ENCODE data around the gene SGCA. TPM values are rescaled to one million over a fixed set of nuclear protein-coding genes. Genes with fewer than 3 reads are reported as not detected.

Gene SGCA
- 1 to 10 TPM in 1 of 3 donors, under 1 TPM in 2; 0.47 to 1.6 (median 0.98) TPM for polyA plus RNA-seq (ENCODE audit: insufficient read length in 3 of 3)
- long read RNA-seq, donor 1, partial matches to known transcripts: 1,165 of 1,166 reads
- long read RNA-seq, donor 1, other reads (novel, unspliced or antisense): 0 of 1,166 reads
- long read RNA-seq, donor 2, partial matches to known transcripts: 977 of 983 reads
- long read RNA-seq, donor 2, other reads (novel, unspliced or antisense): 6 of 983 reads
- long read RNA-seq, donor 3, partial matches to known transcripts: 1,158 of 1,168 reads
- long read RNA-seq, donor 3, other reads (novel, unspliced or antisense): 10 of 1,168 reads
- long read RNA-seq, donor 4, partial matches to known transcripts: 450 of 452 reads
- long read RNA-seq, donor 4, other reads (novel, unspliced or antisense): 0 of 452 reads
- long read RNA-seq, donor 5: 0 reads
- long read RNA-seq, donor 6, partial matches to known transcripts: 705 of 705 reads
- long read RNA-seq, donor 6, other reads (novel, unspliced or antisense): 0 of 705 reads
- long read RNA-seq, donor 7, partial matches to known transcripts: 1,204 of 1,232 reads
- long read RNA-seq, donor 7, other reads (novel, unspliced or antisense): 28 of 1,232 reads
- long read RNA-seq, donor 8: 0 reads
- long read RNA-seq, donor 9, partial matches to known transcripts: 1,002 of 1,007 reads
- long read RNA-seq, donor 9, other reads (novel, unspliced or antisense): 5 of 1,007 reads
- long read RNA-seq, donor 10, partial matches to known transcripts: 0 of 2 reads
- long read RNA-seq, donor 10, other reads (novel, unspliced or antisense): 0 of 2 reads
- long read RNA-seq, donor 11, partial matches to known transcripts: 1,139 of 1,146 reads
- long read RNA-seq, donor 11, other reads (novel, unspliced or antisense): 7 of 1,146 reads
- long read RNA-seq, donor 12, partial matches to known transcripts: 894 of 908 reads
- long read RNA-seq, donor 12, other reads (novel, unspliced or antisense): 14 of 908 reads
- long read RNA-seq, donor 13: 0 reads
- long read RNA-seq, donor 14, partial matches to known transcripts: 567 of 567 reads
- long read RNA-seq, donor 14, other reads (novel, unspliced or antisense): 0 of 567 reads
- long read RNA-seq, donor 15, partial matches to known transcripts: 336 of 359 reads
- long read RNA-seq, donor 15, other reads (novel, unspliced or antisense): 23 of 359 reads
- long read RNA-seq, donor 16, partial matches to known transcripts: 1,833 of 1,844 reads
- long read RNA-seq, donor 16, other reads (novel, unspliced or antisense): 11 of 1,844 reads

DNA sequence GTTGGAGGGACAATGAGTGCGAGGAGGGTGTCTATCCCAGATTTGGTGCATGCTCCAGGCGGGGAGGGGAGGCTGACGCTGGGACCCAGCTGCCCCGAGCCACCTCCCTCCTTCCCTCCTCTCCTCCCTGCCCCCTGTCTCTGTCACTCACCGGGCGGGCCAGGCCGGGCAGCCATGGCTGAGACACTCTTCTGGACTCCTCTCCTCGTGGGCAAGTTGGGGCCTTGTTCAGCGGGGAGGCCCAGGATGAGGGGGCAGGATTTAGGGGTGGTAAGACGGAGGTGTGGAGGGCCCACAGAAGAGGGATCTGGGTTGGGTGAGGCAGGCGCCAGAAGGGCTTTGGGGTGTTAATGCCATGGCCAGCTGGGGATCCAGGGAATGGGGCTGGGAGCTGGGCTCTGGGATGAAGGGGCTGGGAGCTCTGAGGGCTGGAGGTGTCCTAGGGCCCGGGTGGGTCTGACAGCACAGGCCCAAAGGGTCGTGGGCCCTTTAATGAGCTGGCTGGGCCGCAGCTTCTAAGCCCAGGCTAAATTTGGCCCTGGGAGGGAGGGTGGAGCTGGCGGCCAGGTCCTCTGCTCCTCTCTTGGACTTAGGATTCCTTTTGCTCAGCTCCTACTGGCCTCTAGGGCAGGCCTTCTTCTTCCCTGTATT lies at the start of gene SGCA:
Gene SGCA, plus strand, starts transcription at position 139 of the 651 bp plus-strand sequence. Its CDS starts 36 bp downstream, at position 175.
- DNase-seq (ENCODE audit: extremely low read depth in 1 of 11, low read depth in 9 of 11, low spot score in 4 of 11): no peak

DNA sequence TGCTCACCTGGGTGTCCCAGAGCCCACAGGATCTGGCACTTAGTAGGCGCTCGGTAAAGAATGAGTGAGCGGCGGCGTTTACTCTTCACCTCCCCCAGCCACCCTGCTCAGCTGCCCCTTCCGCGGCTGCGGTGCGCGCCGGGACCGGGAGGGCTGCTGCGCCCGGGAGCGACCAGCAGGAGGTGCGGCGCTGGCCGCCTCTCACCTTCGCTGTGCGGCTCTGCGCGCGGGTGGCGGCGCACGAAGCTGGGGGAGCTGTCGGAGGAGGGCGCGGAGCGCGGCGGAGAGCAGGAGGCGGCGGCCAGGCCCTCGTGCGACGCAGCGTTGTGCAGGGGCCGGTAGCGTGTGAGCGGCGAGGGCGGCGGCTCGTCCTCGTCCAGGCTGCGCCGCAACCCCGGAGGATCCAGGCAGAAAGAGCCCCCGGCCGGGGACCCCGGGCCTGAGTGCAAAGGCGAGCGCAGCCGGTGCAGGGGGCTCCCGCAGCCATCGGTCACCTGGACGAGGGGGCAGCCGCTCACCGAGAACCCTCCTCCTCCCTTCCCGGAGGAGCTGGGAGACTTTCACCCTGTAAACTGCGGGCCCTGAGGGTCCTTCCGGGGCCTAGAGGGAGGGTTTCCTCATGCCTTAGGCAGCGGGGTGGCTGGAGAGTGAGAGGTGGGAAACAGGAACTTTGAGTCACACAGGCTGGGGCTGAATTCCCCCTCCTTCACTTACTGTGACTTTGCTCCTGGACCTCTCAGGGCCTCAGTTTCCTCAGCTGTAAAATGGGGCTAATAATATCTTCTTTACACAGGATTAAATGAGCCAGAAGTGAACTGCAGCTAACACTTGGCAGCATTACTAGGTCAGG lies 48.4 kb upstream of the SGCA start:
- DNase-seq (ENCODE audit: extremely low read depth in 1 of 11, low read depth in 9 of 11, low spot score in 4 of 11): no peak

DNA sequence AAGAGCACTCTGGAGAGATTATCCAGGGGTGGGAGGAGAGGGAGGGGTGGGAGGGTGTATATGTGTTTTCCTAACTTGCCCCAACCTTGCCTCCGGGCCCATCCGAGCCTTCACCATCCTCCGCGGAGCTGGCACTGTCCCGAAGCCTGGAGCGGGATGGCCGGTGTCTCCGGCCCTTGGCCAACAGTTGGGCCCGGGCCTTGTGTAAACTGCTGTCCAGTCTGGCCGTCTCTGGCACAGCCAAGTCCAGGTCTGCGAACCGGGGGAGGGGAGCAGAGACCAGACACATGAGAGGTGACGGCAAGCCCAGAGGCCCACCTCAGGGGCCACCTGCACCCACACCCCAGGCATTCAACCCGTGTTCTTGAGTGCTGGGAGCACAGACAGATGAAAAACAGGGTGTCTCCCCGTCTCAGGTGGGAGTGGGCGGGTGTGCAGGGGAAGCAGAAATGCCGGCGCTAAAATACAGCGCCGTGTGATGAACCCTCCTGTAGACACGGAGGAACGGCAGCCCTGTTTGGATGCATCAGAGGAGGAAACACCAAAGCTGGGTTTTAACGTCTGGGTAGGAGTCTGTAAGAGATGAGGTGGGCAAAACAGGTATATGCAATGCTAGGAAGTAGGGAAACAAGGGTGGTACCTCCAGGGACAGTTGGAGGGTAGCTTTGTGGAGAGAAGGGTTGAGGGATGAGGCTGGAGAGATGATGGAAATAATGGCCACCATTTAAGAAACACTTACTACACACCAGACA lies 47.6 kb upstream of the SGCA start:
- no peak for DNase-seq (ENCODE audit: extremely low read depth in 1 of 11, low read depth in 9 of 11, low spot score in 4 of 11)

DNA sequence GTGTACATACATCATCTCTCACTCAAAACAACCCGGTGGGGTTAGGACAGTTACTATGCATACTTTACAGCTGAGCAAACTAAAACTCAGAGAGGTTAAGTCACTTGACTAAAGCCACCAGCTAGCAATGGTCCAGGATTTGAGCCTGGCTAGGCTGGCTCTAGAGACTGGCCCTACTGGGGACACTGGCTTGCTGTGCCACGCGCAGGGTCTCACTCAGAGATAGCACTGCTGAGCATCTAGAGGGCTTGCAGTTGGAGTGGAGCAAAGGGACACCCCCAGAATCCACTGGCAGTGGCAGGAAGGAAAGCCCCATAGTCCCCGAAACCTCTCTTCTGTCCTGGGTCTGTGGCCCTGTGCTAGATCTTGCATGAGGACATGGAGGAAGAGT lies 47.0 kb upstream of the SGCA start:
- no peak for DNase-seq (ENCODE audit: extremely low read depth in 1 of 11, low read depth in 9 of 11, low spot score in 4 of 11)

DNA sequence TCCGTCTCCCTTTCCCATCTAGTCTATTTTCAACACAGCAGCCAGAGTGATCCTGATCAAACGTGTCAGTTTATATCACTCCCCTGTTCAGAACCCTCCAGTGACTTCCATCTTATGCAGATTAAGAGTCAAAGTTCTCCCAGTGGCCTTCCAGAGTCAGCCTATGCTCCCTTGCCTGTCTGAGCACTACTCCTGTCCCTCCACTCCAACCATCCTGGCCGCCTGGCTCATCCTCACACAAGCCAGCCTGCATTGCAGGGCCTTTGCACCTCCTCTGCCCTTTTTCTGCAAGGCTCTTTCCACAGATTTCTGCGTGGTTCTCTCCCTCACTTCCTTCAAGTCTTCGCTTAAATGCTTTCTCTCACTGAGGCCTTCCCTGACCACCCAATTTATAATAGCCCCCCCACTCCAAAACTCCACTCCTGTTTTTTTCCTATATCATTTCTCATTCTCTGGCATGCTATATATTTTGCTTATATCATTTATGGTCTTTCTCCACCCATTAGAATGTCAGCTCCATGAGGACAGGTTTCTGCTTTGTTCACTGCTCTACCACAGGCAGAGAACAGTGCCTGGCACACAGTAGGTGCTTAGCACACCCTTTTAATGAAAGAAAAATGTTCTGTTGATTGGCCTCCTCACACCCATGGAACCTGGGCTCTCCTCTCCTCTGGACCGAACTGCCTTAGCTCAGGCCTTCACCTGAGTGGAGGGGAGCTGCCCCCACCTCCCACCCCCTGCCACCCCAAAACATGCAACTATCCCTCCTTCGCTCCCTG lies 45.1 kb upstream of the SGCA start:
- DNase-seq (ENCODE audit: extremely low read depth in 1 of 11, low read depth in 9 of 11, low spot score in 4 of 11): no peak

DNA sequence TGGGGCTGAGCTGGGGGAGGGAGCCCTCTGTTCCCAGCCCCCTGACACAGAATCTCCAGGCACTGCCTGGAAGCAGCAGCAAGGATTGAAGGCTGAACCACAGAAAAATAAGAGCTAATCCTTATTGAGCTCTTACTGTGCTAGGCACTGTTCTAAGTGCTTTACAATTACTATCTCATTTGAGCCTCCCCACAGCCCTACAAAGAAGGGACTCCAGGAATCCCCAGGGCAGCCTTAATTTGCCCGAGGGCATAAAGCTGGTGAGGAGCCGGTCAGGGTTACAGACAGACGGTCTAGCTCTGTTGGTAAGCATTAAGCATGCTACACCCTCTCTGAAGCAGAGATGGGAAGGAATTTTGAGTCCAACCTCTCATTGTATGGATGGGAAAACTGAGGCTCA lies 42.9 kb upstream of the SGCA start:
- no peak for DNase-seq (ENCODE audit: extremely low read depth in 1 of 11, low read depth in 9 of 11, low spot score in 4 of 11)

DNA sequence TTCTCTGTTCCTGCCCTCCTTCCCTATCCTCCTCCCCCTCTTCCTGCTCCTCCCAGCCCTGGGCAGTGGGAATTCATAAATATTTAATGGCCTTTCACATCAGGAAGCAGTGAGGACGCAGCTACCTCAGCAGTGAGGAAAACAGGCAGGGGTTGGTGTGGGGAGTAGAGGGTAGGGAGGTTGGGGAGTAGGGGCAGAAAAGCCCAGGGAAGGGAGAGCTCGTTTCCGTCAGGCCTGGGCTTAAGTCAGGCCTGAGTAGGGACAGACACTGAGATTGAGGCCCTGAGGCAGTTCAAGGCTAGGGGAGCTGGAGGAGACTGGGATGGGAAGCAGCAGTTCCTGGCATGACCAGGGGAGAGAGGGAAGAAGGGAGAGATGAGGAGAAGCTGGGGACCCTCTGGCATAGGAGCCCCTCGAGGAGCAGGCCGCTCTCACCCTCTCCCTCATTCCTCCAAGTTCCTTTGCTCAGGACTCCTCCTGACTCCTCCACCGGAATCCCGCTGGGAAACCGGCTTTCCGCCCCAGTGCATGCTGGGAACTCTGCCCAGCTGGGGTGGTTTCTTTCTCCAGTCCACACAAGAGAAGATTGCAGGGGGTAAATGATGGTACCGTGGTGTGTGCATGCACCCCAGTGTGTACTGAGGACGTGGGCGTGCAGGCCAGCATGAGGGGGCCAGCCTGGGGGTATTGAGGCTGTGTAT lies 42.0 kb upstream of the SGCA start:
- no peak for DNase-seq (ENCODE audit: extremely low read depth in 1 of 11, low read depth in 9 of 11, low spot score in 4 of 11)

DNA sequence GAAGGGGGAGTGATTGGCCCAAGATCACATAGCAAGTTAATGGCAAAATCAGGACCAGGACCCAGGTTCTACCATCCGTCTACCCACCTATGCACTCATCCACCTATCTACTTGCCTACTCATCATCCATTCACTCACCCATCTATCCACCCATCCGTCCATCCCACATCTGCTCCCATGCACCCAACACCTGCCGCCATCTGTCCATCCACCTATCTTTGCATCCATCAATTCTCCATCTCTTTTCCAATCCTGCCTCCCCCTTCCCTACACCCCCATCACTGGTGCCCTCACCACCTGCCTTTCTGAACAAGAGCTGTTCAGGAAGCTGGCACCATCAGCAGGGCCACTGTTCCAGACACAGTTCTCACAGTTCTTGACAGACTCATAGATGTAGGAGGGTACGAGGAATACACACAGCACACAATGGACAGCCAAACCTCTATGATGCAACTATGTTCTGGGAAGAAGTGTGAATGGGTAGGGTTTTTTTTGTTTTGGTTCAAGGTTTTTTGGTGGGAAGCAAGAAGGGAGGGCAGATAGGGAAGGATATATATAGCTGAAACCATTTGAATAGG lies 40.3 kb upstream of the SGCA start:
- no peak for DNase-seq (ENCODE audit: extremely low read depth in 1 of 11, low read depth in 9 of 11, low spot score in 4 of 11)

DNA sequence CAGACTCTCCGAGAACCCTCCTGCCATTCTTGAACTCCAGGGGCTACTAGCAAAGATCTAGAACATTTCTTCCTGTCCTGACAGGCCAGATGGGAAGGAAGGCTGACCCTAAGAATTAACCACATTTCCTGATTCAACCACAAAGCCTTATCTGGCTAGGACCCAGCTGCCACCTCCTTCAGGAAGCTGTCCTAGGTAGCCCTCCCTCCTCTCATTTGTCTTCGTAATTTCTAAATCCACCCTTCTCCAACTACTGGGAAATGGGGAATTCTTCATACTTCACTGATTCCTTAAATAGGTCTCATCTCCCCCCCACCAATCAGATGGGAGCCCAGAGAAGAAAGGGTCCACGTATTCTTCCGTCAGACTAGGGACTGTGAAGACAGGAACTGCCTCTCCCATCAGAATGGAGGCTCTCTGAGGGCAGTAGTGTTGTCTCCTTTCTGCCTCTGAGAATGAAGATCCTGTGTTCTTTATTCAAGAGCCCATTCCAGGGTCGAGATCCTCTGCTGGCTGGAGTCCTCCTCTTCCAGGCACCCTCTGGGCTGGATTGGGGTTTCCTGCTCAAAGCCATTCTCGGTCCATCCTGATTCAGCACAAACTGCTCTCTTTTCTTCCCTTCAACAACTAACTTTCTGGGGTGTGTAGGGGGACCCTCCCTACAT lies 38.0 kb upstream of the SGCA start:
- no peak for DNase-seq (ENCODE audit: extremely low read depth in 1 of 11, low read depth in 9 of 11, low spot score in 4 of 11)

DNA sequence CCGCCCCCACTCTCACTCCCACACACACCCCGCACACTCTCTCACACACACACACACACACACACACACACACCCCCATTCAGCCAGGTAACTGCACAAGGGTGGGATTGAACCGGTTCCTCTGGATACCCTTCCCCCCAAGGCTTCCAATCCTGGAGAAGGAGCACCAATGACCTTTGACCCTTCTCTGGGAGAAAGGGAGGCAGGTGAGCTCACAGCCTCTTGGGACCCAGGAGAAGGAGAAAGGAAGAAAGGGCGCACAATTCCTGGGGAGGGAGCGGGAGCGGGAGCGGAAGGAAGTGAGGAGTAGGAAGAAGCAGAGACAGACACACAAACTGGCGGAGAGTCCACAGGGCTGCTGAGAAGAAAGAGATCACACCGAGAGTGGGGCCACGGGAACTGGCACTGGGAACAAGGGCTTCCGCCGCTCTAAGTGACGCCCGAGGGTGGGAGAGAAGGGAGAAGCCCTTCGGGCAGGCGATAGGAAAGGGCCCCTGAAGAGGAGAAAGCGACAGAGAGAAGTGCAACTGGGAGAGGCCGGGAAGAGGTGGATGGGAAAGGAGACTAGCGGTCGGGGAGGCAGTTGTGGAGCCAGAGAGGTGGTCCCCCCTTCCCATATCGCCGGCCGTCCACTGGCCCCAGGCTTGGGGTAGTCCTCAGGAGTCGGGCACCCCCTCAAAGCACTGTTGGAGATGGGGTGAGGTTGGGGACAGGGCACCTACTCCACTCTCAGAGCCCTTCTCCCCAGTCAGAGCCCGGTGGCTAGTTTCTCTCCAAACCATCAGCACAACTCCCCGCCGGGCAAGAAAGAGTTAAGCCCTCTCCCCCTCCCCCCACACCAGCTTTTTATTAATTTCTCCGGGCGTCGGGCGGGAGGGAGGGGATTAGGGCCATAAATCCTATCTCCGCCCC lies 37.1 kb upstream of the SGCA start:
- DNase-seq (ENCODE audit: extremely low read depth in 1 of 11, low read depth in 9 of 11, low spot score in 4 of 11): peak in 1 of 11 donors; percentile 42

DNA sequence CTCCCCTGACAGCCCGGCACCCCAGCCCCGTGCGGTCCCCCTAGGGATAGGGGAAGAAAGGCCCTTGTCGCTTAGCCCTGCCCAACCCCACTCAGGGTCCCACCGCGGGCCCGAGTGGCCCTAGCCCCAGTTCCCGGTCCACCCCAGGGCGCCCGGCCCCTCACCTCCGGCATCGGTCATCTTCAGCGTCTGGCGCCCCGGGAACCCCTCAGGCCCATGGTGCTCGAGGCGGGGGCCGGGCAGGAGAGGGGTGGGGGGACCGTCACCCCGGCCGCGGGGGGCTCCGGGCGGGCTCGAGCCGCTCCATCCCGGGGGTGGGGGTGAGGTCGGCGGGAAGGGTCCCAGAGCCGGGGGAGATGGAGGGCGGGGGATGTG lies 36.5 kb upstream of the SGCA start:
- DNase-seq (ENCODE audit: extremely low read depth in 1 of 11, low read depth in 9 of 11, low spot score in 4 of 11): no peak

DNA sequence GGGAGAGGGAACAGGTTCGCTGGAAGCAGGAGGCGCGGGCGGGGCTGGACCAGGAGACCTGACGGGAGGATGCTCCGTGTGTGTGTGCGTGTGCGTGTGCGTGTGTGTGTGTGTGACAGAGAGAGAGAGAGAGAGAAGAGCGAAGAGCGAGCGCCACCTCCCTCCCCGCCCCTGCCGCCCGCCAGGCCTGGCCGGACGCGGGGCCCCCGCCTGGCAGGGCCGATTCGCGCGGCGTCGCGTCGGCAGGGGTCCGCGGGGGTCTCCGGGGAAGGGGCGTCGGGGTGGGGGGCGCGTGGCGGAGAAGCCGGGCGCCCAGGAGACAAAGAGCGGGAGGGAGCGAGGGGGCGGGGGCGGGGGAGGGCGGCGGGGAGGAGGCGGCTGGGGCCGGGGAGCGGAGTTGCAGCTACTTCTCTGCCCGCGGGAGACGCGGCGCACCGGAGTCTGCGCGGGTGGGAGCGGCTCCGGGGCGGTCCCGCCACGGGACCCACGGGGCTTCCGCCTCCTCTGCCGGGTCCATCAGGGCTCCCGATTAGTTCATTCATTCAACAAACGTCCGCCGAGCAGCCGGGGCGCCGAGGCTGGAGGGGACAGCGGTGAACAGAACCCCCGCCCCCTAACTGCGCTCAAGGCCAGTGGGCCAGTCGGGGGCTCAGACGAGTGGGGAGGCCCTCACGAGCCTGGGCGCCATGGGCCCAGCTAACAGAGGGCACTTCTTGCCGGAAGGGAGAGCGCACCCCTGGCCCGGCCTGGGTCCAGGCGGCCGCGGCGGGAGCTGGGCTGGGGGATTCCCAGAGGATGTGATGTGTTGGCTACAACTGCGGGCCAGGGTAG lies 35.9 kb upstream of the SGCA start, which contains the start of gene SAMD14:
Gene SAMD14, minus strand, starts transcription at position 433 of the 831 bp plus-strand sequence. CDS start 5,201 bp downstream, outside the sequence.
- no peak for DNase-seq (ENCODE audit: extremely low read depth in 1 of 11, low read depth in 9 of 11, low spot score in 4 of 11)
